ENCODE results near the gene NRXN2.

The NRXN2 gene

GRCh38 chr11:64643256-64643881 lies 79.6 kb downstream of the NRXN2 start:
- Histone ChIP-seq H3K27ac (ENCODE audit: low read depth, low read length) (no peak overlapping the region), H3K4me2 (ENCODE audit: low read length) (no peak overlapping the region), H3K4me1 (ENCODE audit: control insufficient read depth, low read length) (peaks cover 9% of the 10 kb centered on the region), H3K9me3 (ENCODE audit: control insufficient read depth, insufficient read depth, low read length) (no peaks in the 10 kb centered on the region), H3F3A (ENCODE audit: control insufficient read depth, insufficient read depth) (no peaks in the 10 kb centered on the region), H3K36me3 (ENCODE audit: control insufficient read depth, low read length) (no peaks in the 10 kb centered on the region), H3K4me3 (ENCODE audit: low read length) (no peak overlapping the region), H3K27me3 (ENCODE audit: control insufficient read depth, low read length) (peaks cover 68% of the 10 kb centered on the region), H4K20me1 (ENCODE audit: control insufficient read depth, insufficient read depth, low read depth, low read length) (no peaks in the 10 kb centered on the region), H3K79me2 (ENCODE audit: control insufficient read depth, low read length) (no peaks in the 10 kb centered on the region), H3K9me2 (replicated peaks; ENCODE audit: control insufficient read depth, low read length) (no peaks in the 10 kb centered on the region)
- TF ChIP-seq EZH2phosphoT487 (IDR thresholded peaks at IDR 0.05; ENCODE audit: borderline replicate concordance, low read length) = no peak
- TF ChIP-seq, protein P1, sequence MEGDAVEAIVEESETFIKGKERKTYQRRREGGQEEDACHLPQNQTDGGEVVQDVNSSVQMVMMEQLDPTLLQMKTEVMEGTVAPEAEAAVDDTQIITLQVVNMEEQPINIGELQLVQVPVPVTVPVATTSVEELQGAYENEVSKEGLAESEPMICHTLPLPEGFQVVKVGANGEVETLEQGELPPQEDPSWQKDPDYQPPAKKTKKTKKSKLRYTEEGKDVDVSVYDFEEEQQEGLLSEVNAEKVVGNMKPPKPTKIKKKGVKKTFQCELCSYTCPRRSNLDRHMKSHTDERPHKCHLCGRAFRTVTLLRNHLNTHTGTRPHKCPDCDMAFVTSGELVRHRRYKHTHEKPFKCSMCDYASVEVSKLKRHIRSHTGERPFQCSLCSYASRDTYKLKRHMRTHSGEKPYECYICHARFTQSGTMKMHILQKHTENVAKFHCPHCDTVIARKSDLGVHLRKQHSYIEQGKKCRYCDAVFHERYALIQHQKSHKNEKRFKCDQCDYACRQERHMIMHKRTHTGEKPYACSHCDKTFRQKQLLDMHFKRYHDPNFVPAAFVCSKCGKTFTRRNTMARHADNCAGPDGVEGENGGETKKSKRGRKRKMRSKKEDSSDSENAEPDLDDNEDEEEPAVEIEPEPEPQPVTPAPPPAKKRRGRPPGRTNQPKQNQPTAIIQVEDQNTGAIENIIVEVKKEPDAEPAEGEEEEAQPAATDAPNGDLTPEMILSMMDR (IDR thresholded peaks at IDR 0.05; ENCODE audit: low read depth, low read length, poor library complexity, severe bottlenecking) = no peak

GRCh38 chr11:64642871-64643255 lies 80.1 kb downstream of the NRXN2 start:
- no peak overlapping the region for H3K27ac ChIP-seq (ENCODE audit: low read depth, low read length)
- no peak overlapping the region for H3K4me2 ChIP-seq (ENCODE audit: low read length)
- peaks cover 14% of the 10 kb centered on the region for H3K4me1 ChIP-seq (ENCODE audit: control insufficient read depth, low read length)
- no peak overlapping the region for H3K4me3 ChIP-seq (ENCODE audit: low read length)
- H3K9me2 ChIP-seq (replicated peaks; ENCODE audit: control insufficient read depth, low read length) = no peaks in the 10 kb centered on the region
- H3K36me3 ChIP-seq (ENCODE audit: control insufficient read depth, low read length) = no peaks in the 10 kb centered on the region
- no peaks in the 10 kb centered on the region for H3K79me2 ChIP-seq (ENCODE audit: control insufficient read depth, low read length)
- TF ChIP-seq, protein P1 (IDR thresholded peaks at IDR 0.05; ENCODE audit: low read depth, low read length, poor library complexity, severe bottlenecking) = no peak
- no peak for TF ChIP-seq EZH2phosphoT487 (IDR thresholded peaks at IDR 0.05; ENCODE audit: borderline replicate concordance, low read length)
- no peaks in the 10 kb centered on the region for H4K20me1 ChIP-seq (ENCODE audit: control insufficient read depth, insufficient read depth, low read depth, low read length)
- H3K9me3 ChIP-seq (ENCODE audit: control insufficient read depth, insufficient read depth, low read length) = no peaks in the 10 kb centered on the region
- H3K27me3 ChIP-seq (ENCODE audit: control insufficient read depth, low read length) = peaks cover 73% of the 10 kb centered on the region
- H3F3A ChIP-seq (ENCODE audit: control insufficient read depth, insufficient read depth) = no peaks in the 10 kb centered on the region

DNA sequence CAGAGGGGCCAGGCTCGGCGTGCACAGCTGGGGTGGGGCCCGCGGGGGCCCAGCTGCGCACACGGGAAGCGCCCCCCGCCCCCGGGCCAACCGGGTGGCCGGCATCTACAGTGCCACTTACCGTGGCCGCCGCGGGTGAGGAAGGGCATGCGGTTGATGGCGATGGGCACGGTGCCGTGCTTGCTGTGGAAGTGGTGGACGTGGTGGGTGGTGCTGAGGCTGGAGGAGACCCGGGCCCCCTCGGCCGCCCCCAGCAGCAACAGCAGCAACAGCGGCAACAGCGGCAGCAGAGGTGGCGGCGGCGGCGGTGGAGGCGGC lies 80.6 kb downstream of the NRXN2 start:
- Histone ChIP-seq H3K36me3 (ENCODE audit: control insufficient read depth, low read length) (no peaks in the 10 kb centered on the region), H3K27me3 (ENCODE audit: control insufficient read depth, low read length) (peaks cover 78% of the 10 kb centered on the region), H3K9me2 (replicated peaks; ENCODE audit: control insufficient read depth, low read length) (no peaks in the 10 kb centered on the region), H3K4me2 (ENCODE audit: low read length) (no peak overlapping the region), H3K79me2 (ENCODE audit: control insufficient read depth, low read length) (no peaks in the 10 kb centered on the region), H3K4me3 (ENCODE audit: low read length) (no peak overlapping the region), H3K4me1 (ENCODE audit: control insufficient read depth, low read length) (peaks cover 19% of the 10 kb centered on the region), H3K27ac (ENCODE audit: low read depth, low read length) (no peak overlapping the region), H3K9me3 (ENCODE audit: control insufficient read depth, insufficient read depth, low read length) (no peaks in the 10 kb centered on the region), H4K20me1 (ENCODE audit: control insufficient read depth, insufficient read depth, low read depth, low read length) (no peaks in the 10 kb centered on the region), H3F3A (ENCODE audit: control insufficient read depth, insufficient read depth) (no peaks in the 10 kb centered on the region)
- TF ChIP-seq EZH2phosphoT487 (IDR thresholded peaks at IDR 0.05; ENCODE audit: borderline replicate concordance, low read length) = no peak
- TF ChIP-seq, protein P1 (IDR thresholded peaks at IDR 0.05; ENCODE audit: low read depth, low read length, poor library complexity, severe bottlenecking) = no peak
